SK-N-SH (cell line): Measurements from ENCODE around the gene DCDC2. TPM values are rescaled to one million over a fixed set of nuclear protein-coding genes. Genes with fewer than 3 reads are reported as not detected.

Experiments
- CTCF ChIA-PET: fragments of 300-600, 350-600 bp; formaldehyde crosslinking; extraction: SDS; loops from one replicate; lab custom pipeline; 2021; lab: Yijun Ruan, JAX
- POLR2A ChIA-PET: fragments of 350-600 bp; sonication (Branson Sonifier 250); formaldehyde crosslinking; extraction: SDS; loops from one replicate; lab custom pipeline; 2020; ENCODE audit warnings: antibody characterized with exemption, inconsistent platforms; lab: Yijun Ruan, JAX
- DNase-seq: peaks from one replicate; pipeline ENCODE4 v3.0.0; 2012
- H2AFZ ChIP-seq: fragments of 200-600 bp; sonication (generic); 2 replicates; pipeline ENCODE4 v1.8.1; 2016; ENCODE audit warnings: antibody characterized with exemption, mild to moderate bottlenecking, low read depth
- H3F3A ChIP-seq: fragments of 200-600 bp; sonication (generic); replicated peaks from 2 replicates; pipeline ENCODE3; 2016; ENCODE audit warnings: antibody characterized with exemption, mild to moderate bottlenecking; ENCODE audit not compliant: insufficient read depth
- H3K27ac ChIP-seq, 2 experiments: fragments of 200-500 bp in 1 of 2; fragments of 200-600 bp in 1 of 2; sonication (Bioruptor generic) in 1 of 2; sonication (generic), shearing (Covaris generic) in 1 of 2; 2 replicates each; pipeline versions ENCODE4 v1.5.1 to v1.6.1; 2014 to 2016; ENCODE audit warnings: low read depth in 2 of 2, inconsistent platforms in 1 of 2, low read length in 1 of 2, mild to moderate bottlenecking in 1 of 2, mixed read lengths in 1 of 2
- H3K27me3 ChIP-seq: fragments of 200-600 bp; sonication (generic), shearing (Covaris generic); 2 replicates; pipeline ENCODE4 v1.6.1; 2016; ENCODE audit warnings: mixed run types; ENCODE audit not compliant: insufficient read depth
- H3K36me3 ChIP-seq, 2 experiments: fragments of 200-500 bp in 1 of 2; fragments of 200-600 bp in 1 of 2; sonication (Bioruptor generic) in 1 of 2; sonication (generic) in 1 of 2; replicated peaks in 1 of 2; 2 replicates each; pipeline versions ENCODE3 to v1.5.1; 2014 to 2016; ENCODE audit warnings: low read length in 1 of 2, mild to moderate bottlenecking in 1 of 2; ENCODE audit not compliant: insufficient read depth in 2 of 2, control insufficient read depth in 1 of 2
- H3K4me1 ChIP-seq, 2 experiments: fragments of 200-500 bp in 1 of 2; fragments of 200-600 bp in 1 of 2; sonication (Bioruptor generic) in 1 of 2; sonication (generic), shearing (Covaris generic) in 1 of 2; 2 replicates each; pipeline versions ENCODE4 v1.5.1 to v1.6.1; 2014 to 2016; ENCODE audit warnings: low read depth in 1 of 2, low read length in 1 of 2, mixed run types in 1 of 2; ENCODE audit not compliant: insufficient read depth in 2 of 2, control insufficient read depth in 1 of 2
- H3K4me2 ChIP-seq: fragments of 200-600 bp; sonication (generic), shearing (Covaris generic); 2 replicates; pipeline ENCODE4 v1.6.1; 2017; ENCODE audit warnings: mixed run types
- H3K4me3 ChIP-seq, 2 experiments: fragments of 200-500 bp in 1 of 2; fragments of 200-600 bp in 1 of 2; sonication (Bioruptor generic) in 1 of 2; sonication (generic), shearing (Covaris generic) in 1 of 2; 2 replicates each; pipeline versions ENCODE4 v1.5.1 to v1.8.1; 2014 to 2016; ENCODE audit warnings: low read depth in 2 of 2, inconsistent platforms in 1 of 2, low read length in 1 of 2, mild to moderate bottlenecking in 1 of 2, mixed read lengths in 1 of 2, moderate library complexity in 1 of 2
- H3K79me2 ChIP-seq: fragments of 200-600 bp; sonication (generic); 2 replicates; pipeline ENCODE4 v1.8.1; 2017; ENCODE audit warnings: mild to moderate bottlenecking; ENCODE audit not compliant: insufficient read depth
- H3K9ac ChIP-seq: fragments of 200-600 bp; sonication (generic); 2 replicates; pipeline ENCODE4 v1.6.1; 2017; ENCODE audit warnings: mixed run types
- H3K9me2 ChIP-seq: fragments of 200-600 bp; sonication (generic); 2 replicates; pipeline ENCODE4 v1.6.1; 2017; ENCODE audit warnings: mixed run types
- H3K9me3 ChIP-seq: fragments of 200-600 bp; sonication (generic); 2 replicates; pipeline ENCODE4 v1.6.1; 2017; ENCODE audit warnings: mixed run types, mild to moderate bottlenecking, moderate library complexity
- H4K20me1 ChIP-seq: fragments of 200-600 bp; sonication (generic); 2 replicates; pipeline ENCODE4 v1.6.1; 2017; ENCODE audit warnings: mild to moderate bottlenecking, mixed run types; ENCODE audit not compliant: insufficient read depth
- EP300 ChIP-seq, 2 experiments: IDR thresholded peaks; 2 replicates each; pipeline versions ENCODE4 v1.4.0 to v1.6.1; 2012; ENCODE audit warnings: borderline replicate concordance in 1 of 2, low read depth in 1 of 2, low read length in 1 of 2
- EZH2phosphoT487 ChIP-seq: fragments of 200-600 bp; sonication (generic); IDR thresholded peaks from 2 replicates; pipeline ENCODE4 v1.6.1; 2017; ENCODE audit warnings: low read depth, mixed run types, mild to moderate bottlenecking, antibody characterized with exemption, moderate library complexity, borderline replicate concordance
- JUND ChIP-seq: IDR thresholded peaks from 2 replicates; pipeline ENCODE4 v1.4.0; 2012
- MEF2A ChIP-seq: IDR thresholded peaks from 2 replicates; pipeline ENCODE4 v1.4.0; 2012; ENCODE audit warnings: low read depth, borderline replicate concordance
- MXI1 ChIP-seq: IDR thresholded peaks from 2 replicates; pipeline ENCODE4 v1.6.1; 2012; ENCODE audit warnings: mild to moderate bottlenecking, low read depth, low read length, improper control_type of control experiment
- NRF1 ChIP-seq: IDR thresholded peaks from 2 replicates; pipeline ENCODE4 v1.6.1; 2012; ENCODE audit warnings: low read depth, mild to moderate bottlenecking, low read length
- POLR2AphosphoS5 ChIP-seq: IDR thresholded peaks from 2 replicates; pipeline ENCODE4 v1.6.1; 2012; ENCODE audit warnings: low read depth, low read length
- RAD21 ChIP-seq: IDR thresholded peaks from 2 replicates; pipeline ENCODE4 v1.6.1; 2012; ENCODE audit warnings: mild to moderate bottlenecking, low read length
- REST ChIP-seq: IDR thresholded peaks from 2 replicates; pipeline ENCODE4 v1.6.1; 2012; ENCODE audit warnings: mild to moderate bottlenecking, low read depth, low read length, moderate library complexity
- RXRA ChIP-seq: IDR thresholded peaks from 2 replicates; pipeline ENCODE4 v1.4.0; 2012; ENCODE audit warnings: low read depth, mild to moderate bottlenecking, borderline replicate concordance
- SIN3A ChIP-seq: IDR thresholded peaks from 2 replicates; pipeline ENCODE4 v1.6.1; 2012; ENCODE audit warnings: low read depth, mild to moderate bottlenecking, low read length, moderate library complexity, borderline replicate concordance
- SMC3 ChIP-seq: IDR thresholded peaks from 2 replicates; pipeline ENCODE4 v1.6.1; 2012; ENCODE audit warnings: low read depth, low read length, improper control_type of control experiment
- TAF1 ChIP-seq: IDR thresholded peaks from 2 replicates; pipeline ENCODE4 v1.6.1; 2012; ENCODE audit warnings: low read depth, mild to moderate bottlenecking, low read length, moderate library complexity, borderline replicate concordance
- TCF12 ChIP-seq: IDR thresholded peaks from 2 replicates; pipeline ENCODE4 v1.4.0; 2012
- USF1 ChIP-seq: IDR thresholded peaks from 2 replicates; pipeline ENCODE4 v1.4.0; 2012; ENCODE audit warnings: low read depth, borderline replicate concordance
- YY1 ChIP-seq: IDR thresholded peaks from 2 replicates; pipeline ENCODE4 v1.4.0; 2012; ENCODE audit warnings: low read depth, mild to moderate bottlenecking
- WGBS: methylation state at CpG from one replicate; pipeline ENCODE4 v1.1.6; 2017; ENCODE audit warnings: low lambda C conversion rate; 5-methylcytosine and 5-hydroxymethylcytosine counted together
- polyA plus RNA-seq, 3 experiments: library from polyadenylated mRNA; depleted of rRNA; stranded (reverse); fragments of >200 nt; gene quantifications; 2 replicates each; pipeline ENCODE4 v1.2.3, GENCODE V29; 2012
- TF ChIP-seq, protein P1 (sequence below): IDR thresholded peaks from 2 replicates; pipeline ENCODE4; 2012
- TF ChIP-seq, protein P2 (sequence below): fragments of 150-350 bp; IDR thresholded peaks from 2 replicates; pipeline ENCODE4 v1.6.1; 2017; ENCODE audit warnings: antibody characterized with exemption, low read length, low read depth, borderline replicate concordance
- TF ChIP-seq, protein P3 (sequence below): IDR thresholded peaks from 2 replicates; pipeline ENCODE4 v1.4.0; 2012; ENCODE audit warnings: low read depth, borderline replicate concordance

Gene DCDC2
- polyA plus RNA-seq, 1 of the 3 experiments (the other 2 are of a cell fraction): not detected

- no peaks in the 10 kb centered on the region for H3K9me3 ChIP-seq
- TF ChIP-seq RXRA (no peak), RAD21 (no peak), POLR2AphosphoS5 (no peak), JUND (no peak), USF1 (no peak), SMC3 (no peak), SIN3A (no peak), MXI1 (no peak), REST (no peak), TCF12 (no peak), EP300 (IDR thresholded peaks at IDR 0.05; ENCODE audit: borderline replicate concordance in 1 of 2, low read depth in 1 of 2, low read length in 1 of 2) (no peak), NRF1 (no peak), TAF1 (no peak), EZH2phosphoT487 (no peak), MEF2A (no peak), YY1 (no peak)
- TF ChIP-seq, protein P1, sequence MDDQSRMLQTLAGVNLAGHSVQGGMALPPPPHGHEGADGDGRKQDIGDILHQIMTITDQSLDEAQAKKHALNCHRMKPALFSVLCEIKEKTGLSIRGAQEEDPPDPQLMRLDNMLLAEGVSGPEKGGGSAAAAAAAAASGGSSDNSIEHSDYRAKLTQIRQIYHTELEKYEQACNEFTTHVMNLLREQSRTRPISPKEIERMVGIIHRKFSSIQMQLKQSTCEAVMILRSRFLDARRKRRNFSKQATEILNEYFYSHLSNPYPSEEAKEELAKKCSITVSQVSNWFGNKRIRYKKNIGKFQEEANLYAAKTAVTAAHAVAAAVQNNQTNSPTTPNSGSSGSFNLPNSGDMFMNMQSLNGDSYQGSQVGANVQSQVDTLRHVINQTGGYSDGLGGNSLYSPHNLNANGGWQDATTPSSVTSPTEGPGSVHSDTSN: no peak
- TF ChIP-seq, protein P2, sequence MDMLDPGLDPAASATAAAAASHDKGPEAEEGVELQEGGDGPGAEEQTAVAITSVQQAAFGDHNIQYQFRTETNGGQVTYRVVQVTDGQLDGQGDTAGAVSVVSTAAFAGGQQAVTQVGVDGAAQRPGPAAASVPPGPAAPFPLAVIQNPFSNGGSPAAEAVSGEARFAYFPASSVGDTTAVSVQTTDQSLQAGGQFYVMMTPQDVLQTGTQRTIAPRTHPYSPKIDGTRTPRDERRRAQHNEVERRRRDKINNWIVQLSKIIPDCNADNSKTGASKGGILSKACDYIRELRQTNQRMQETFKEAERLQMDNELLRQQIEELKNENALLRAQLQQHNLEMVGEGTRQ: no peak
- TF ChIP-seq, protein P3, sequence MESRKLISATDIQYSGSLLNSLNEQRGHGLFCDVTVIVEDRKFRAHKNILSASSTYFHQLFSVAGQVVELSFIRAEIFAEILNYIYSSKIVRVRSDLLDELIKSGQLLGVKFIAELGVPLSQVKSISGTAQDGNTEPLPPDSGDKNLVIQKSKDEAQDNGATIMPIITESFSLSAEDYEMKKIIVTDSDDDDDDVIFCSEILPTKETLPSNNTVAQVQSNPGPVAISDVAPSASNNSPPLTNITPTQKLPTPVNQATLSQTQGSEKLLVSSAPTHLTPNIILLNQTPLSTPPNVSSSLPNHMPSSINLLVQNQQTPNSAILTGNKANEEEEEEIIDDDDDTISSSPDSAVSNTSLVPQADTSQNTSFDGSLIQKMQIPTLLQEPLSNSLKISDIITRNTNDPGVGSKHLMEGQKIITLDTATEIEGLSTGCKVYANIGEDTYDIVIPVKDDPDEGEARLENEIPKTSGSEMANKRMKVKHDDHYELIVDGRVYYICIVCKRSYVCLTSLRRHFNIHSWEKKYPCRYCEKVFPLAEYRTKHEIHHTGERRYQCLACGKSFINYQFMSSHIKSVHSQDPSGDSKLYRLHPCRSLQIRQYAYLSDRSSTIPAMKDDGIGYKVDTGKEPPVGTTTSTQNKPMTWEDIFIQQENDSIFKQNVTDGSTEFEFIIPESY: no peak
- H2AFZ ChIP-seq: no peak overlapping the region
- H3F3A ChIP-seq: no peaks in the 10 kb centered on the region
- H3K9me2 ChIP-seq: no peaks in the 10 kb centered on the region
- H3K4me3 ChIP-seq: no peak overlapping the region
- POLR2A ChIA-PET: no interaction called here
- CTCF ChIA-PET: interaction anchor here (2.0 kb wide), 1 partner anchor 38 kb away, joined by 4 read pairs; no protein-coding TSS in a partner anchor
- 25% methylated on average over 2 of the region's 2 CpGs for WGBS
- H3K4me1 ChIP-seq: peaks cover 0 to 14% of the 10 kb centered on the region in 2 experiments; a peak in 1 of 4 replicates
- H4K20me1 ChIP-seq: no peaks in the 10 kb centered on the region
- H3K36me3 ChIP-seq: no peaks in the 10 kb centered on the region
- H3K27ac ChIP-seq: no peak overlapping the region
- H3K4me2 ChIP-seq: no peak overlapping the region
- no peak for DNase-seq
- H3K9ac ChIP-seq: no peak overlapping the region
- no peaks in the 10 kb centered on the region for H3K27me3 ChIP-seq
- no peaks in the 10 kb centered on the region for H3K79me2 ChIP-seq
Measured at GRCh38 chr6:24245275-24245674, 112.6 kb downstream of the DCDC2 start.
